ENCODE results near the gene SPATA21. TPM values are rescaled to one million over a fixed set of nuclear protein-coding genes. Genes with fewer than 3 reads are reported as not detected.

Gene SPATA21
- total and polyA plus RNA-seq, 2 donors (not counting 3 experiments of a cell fraction or from before 2014, with no cell fraction given): not detected

GRCh38 chr1:16461681-16462080, 24.5 kb upstream of the SPATA21 start:
- no peak overlapping the region for H3K9ac ChIP-seq (replicated peaks; ENCODE audit: extremely low read depth, insufficient read depth, low read length)
- intact Hi-C loops (cut with micrococcal nuclease) (no loop called here), dilution Hi-C loops (cut with MboI; ENCODE audit: extremely low pct_ligation_motif_present, low sequenced_read_pairs) (no loop called here)
- no peak for DNase-seq (ENCODE audit: low read depth, low spot score)
- no peak overlapping the region for H3K4me2 ChIP-seq (ENCODE audit: insufficient read depth, low read length)
- H3K9me3 ChIP-seq (replicated peaks; ENCODE audit: control insufficient read depth, insufficient read depth, low read length): no peaks in the 10 kb centered on the region
- CTCF ChIA-PET: no interaction called here
- H4K20me1 ChIP-seq (replicated peaks; ENCODE audit: control insufficient read depth, extremely low read depth, insufficient read depth, low read length): no peaks in the 10 kb centered on the region
- no peak for TF ChIP-seq GATA2 (IDR thresholded peaks at IDR 0.05; ENCODE audit: insufficient read depth, insufficient read length, low read depth, low read length)
- no peak for TF ChIP-seq JUN (IDR thresholded peaks at IDR 0.05; ENCODE audit: borderline replicate concordance, insufficient read depth, insufficient read length, low read depth)
- no peak for TF ChIP-seq CTCF (IDR thresholded peaks at IDR 0.05; ENCODE audit: extremely low read depth in 1 of 2, insufficient read depth in 1 of 2, low read depth in 1 of 2, low read length in 2 of 2)
- TF ChIP-seq MAX (IDR thresholded peaks at IDR 0.05; ENCODE audit: insufficient read depth, insufficient read length): no peak
- no peak for TF ChIP-seq MYC (IDR thresholded peaks at IDR 0.05; ENCODE audit: low read depth, low read length)
- no peak for TF ChIP-seq POLR2AphosphoS5 (IDR thresholded peaks at IDR 0.05; ENCODE audit: insufficient read depth, low read depth, low read length)
- TF ChIP-seq FOS (IDR thresholded peaks at IDR 0.05; ENCODE audit: borderline replicate concordance, insufficient read depth, low read length): no peak
- no peak for TF ChIP-seq EZH2 (IDR thresholded peaks at IDR 0.05; ENCODE audit: borderline replicate concordance, low read depth, low read length, severe bottlenecking)
- TF ChIP-seq POLR2A (IDR thresholded peaks at IDR 0.05; ENCODE audit: low read depth, low read length): no peak
- no peaks in the 10 kb centered on the region for H3K4me1 ChIP-seq (ENCODE audit: control insufficient read depth, extremely low read depth, insufficient read depth, low read length)
- H2AFZ ChIP-seq (ENCODE audit: low read depth, low read length): no peak overlapping the region
- no peaks in the 10 kb centered on the region for H3K9me1 ChIP-seq (replicated peaks; ENCODE audit: control insufficient read depth, extremely low read depth, insufficient read depth, low read length)
- no TSS peak for BruUV-seq (replicated peaks)
- no peaks in the 10 kb centered on the region for H3K79me2 ChIP-seq (ENCODE audit: control insufficient read depth, insufficient read depth, low read length)
- POLR2A ChIA-PET: no interaction called here
- FAIRE-seq: no peak
- no peaks in the 10 kb centered on the region for H3K27me3 ChIP-seq (ENCODE audit: control insufficient read depth in 2 of 2, insufficient read depth in 2 of 2, low read length in 2 of 2)
- H3K4me3 ChIP-seq (replicated peaks in 1 of 3; ENCODE audit: insufficient read depth in 1 of 3, low read depth in 1 of 3, low read length in 3 of 3): no peak overlapping the region
- H3K27ac ChIP-seq (ENCODE audit: insufficient read depth, low read depth, low read length): no peak overlapping the region
- peaks cover 9 to 35% of the 10 kb centered on the region in 2 experiments for H3K36me3 ChIP-seq (ENCODE audit: control insufficient read depth in 2 of 2, extremely low read depth in 1 of 2, insufficient read depth in 2 of 2, low read length in 2 of 2)
